Liver (tissue), 9 donors: ENCODE results near the gene INTS15. TPM values are rescaled to one million over a fixed set of nuclear protein-coding genes. Genes with fewer than 3 reads are reported as not detected.
A peak's percentile ranks its signal among the peaks of the same experiment; 100 is the strongest.

Experiments
- DNase-seq: peaks from one replicate; pipeline ENCODE4 v3.0.0-alpha.2; 2017; ENCODE audit warnings: low spot score
- H3K27ac ChIP-seq, 2 donors: one replicate each; pipeline ENCODE4 v1.7.0; 2013; ENCODE audit warnings: inconsistent platforms in 2 of 2, low read length in 2 of 2, control low read depth in 1 of 2, low read depth in 1 of 2, mild to moderate bottlenecking in 1 of 2
- H3K27me3 ChIP-seq, 4 donors: one replicate each; pipeline versions ENCODE4 v1.6.1 to v1.7.0; 2013; ENCODE audit warnings: low read length in 3 of 4, inconsistent platforms in 1 of 4, mild to moderate bottlenecking in 1 of 4, moderate library complexity in 1 of 4; ENCODE audit not compliant: control insufficient read depth in 4 of 4, insufficient read depth in 4 of 4
- H3K36me3 ChIP-seq, 4 donors: one replicate each; pipeline versions ENCODE4 v1.6.1 to v1.7.0; 2013; ENCODE audit warnings: low read length in 3 of 4, mild to moderate bottlenecking in 3 of 4, low read depth in 1 of 4, moderate library complexity in 1 of 4; ENCODE audit not compliant: control insufficient read depth in 4 of 4, insufficient read depth in 3 of 4
- H3K4me1 ChIP-seq, 4 donors: one replicate each; pipeline versions ENCODE4 v1.6.1 to v1.7.0; 2013; ENCODE audit warnings: low read length in 3 of 4, mild to moderate bottlenecking in 3 of 4, moderate library complexity in 1 of 4; ENCODE audit not compliant: control insufficient read depth in 4 of 4, insufficient read depth in 4 of 4
- H3K4me3 ChIP-seq, 3 donors: one replicate each; pipeline versions ENCODE4 v1.6.1 to v1.7.0; 2013; ENCODE audit warnings: low read length in 3 of 3, control low read depth in 1 of 3, low read depth in 1 of 3, mild to moderate bottlenecking in 1 of 3
- H3K9ac ChIP-seq, 2 donors: one replicate each; pipeline ENCODE4 v1.7.0; 2013; ENCODE audit warnings: low read length in 2 of 2, mild to moderate bottlenecking in 2 of 2, moderate library complexity in 2 of 2, control low read depth in 1 of 2, low read depth in 1 of 2
- H3K9me3 ChIP-seq, 4 donors: one replicate each; pipeline versions ENCODE4 v1.6.1 to v1.7.0; 2013; ENCODE audit warnings: low read length in 3 of 4; ENCODE audit not compliant: control insufficient read depth in 4 of 4
- CTCF ChIP-seq: fragments of 150-350 bp; IDR thresholded peaks from 2 replicates; pipeline ENCODE4 v1.5.1; 2017; ENCODE audit warnings: improper control_type of control experiment, low read depth, low read length; ENCODE audit not compliant: missing input control
- FOXA2 ChIP-seq: IDR thresholded peaks from 2 replicates; pipeline ENCODE4 v1.6.1; 2016; ENCODE audit warnings: antibody characterized with exemption
- HNF4A ChIP-seq, 2 donors: conservative IDR thresholded peaks; 2 replicates each; pipeline ENCODE4 v1.6.1; 2016; ENCODE audit warnings: antibody characterized with exemption in 2 of 2, mild to moderate bottlenecking in 2 of 2
- RAD21 ChIP-seq, 2 donors: IDR thresholded peaks; 2 replicates each; pipeline ENCODE4 v1.6.1; 2016; ENCODE audit warnings: antibody characterized with exemption in 2 of 2, mild to moderate bottlenecking in 2 of 2
- ZBTB33 ChIP-seq: IDR thresholded peaks from 2 replicates; pipeline ENCODE4 v1.6.1; 2016; ENCODE audit warnings: antibody characterized with exemption
- WGBS: extraction: QIAGEN DNeasy Blood & Tissue Kit; methylation state at CpG from one replicate; pipeline ENCODE4 v1.1.7; 2013; 5-methylcytosine and 5-hydroxymethylcytosine counted together
- polyA plus RNA-seq, 2 donors: library from polyadenylated mRNA; stranded (reverse) in 1 of 2; unstranded in 1 of 2; fragments of 200-250 nt in 1 of 2; fragments of >200 nt in 1 of 2; fragmentation: Nextera tagmentation in 1 of 2; extraction: Ambion mirVana in 1 of 2; gene quantifications; one replicate each; pipeline versions ENCODE4 v1.2.1 to v1.2.3, GENCODE V29; 2013 to 2015
- total RNA-seq, 2 donors: library from RNA; depleted of rRNA; stranded (reverse); fragments of >200 nt; gene quantifications; one replicate each; pipeline ENCODE4 v1.2.3, GENCODE V29; 2014
- donor health status: healthy.
- donor health status: healthy.
- donor health status: healthy.
- donor health status: healthy.
- donor health status: healthy.

The INTS15 gene
- total and polyA plus RNA-seq, 4 donors: 5.2 to 10.4 (median 8.2) TPM

- no peak overlapping the region for H3K4me3 ChIP-seq
- H3K9ac ChIP-seq: no peak overlapping the region
- TF ChIP-seq HNF4A (conservative IDR thresholded peaks at IDR 0.05) (no peak), FOXA2 (no peak)
- 95% methylated on average over 17 of the region's 17 CpGs for WGBS
- H3K36me3 ChIP-seq: peaks cover 14 to 34% (median 19%) of the 10 kb centered on the region in 4 donors
- no peaks in the 10 kb centered on the region for H3K27me3 ChIP-seq
- H3K4me1 ChIP-seq: no peaks in the 10 kb centered on the region
- H3K9me3 ChIP-seq: peaks cover 2 to 24% (median 8%) of the 10 kb centered on the region in 4 donors
- peak; percentile 28 for DNase-seq
- no peak overlapping the region for H3K27ac ChIP-seq
These were observed 66.0 kb downstream of the INTS15 start for GRCh38 chr7:6655636-6656385.

- H3K4me1 ChIP-seq: no peaks in the 10 kb centered on the region
- WGBS: 98% methylated on average over 9 of the region's 9 CpGs
- DNase-seq: peak; percentile 23
- H3K27ac ChIP-seq: no peak overlapping the region
- TF ChIP-seq CTCF: no peak
- TF ChIP-seq ZBTB33: no peak
- no peak for TF ChIP-seq RAD21 (IDR thresholded peaks at IDR 0.05)
- TF ChIP-seq HNF4A (conservative IDR thresholded peaks at IDR 0.05): no peak
- no peaks in the 10 kb centered on the region for H3K27me3 ChIP-seq
- H3K4me3 ChIP-seq: no peak overlapping the region
- no peak overlapping the region for H3K9ac ChIP-seq
- H3K36me3 ChIP-seq: peaks cover 11 to 30% (median 19%) of the 10 kb centered on the region in 4 donors
- H3K9me3 ChIP-seq: peaks cover 2 to 24% (median 8%) of the 10 kb centered on the region in 4 donors
These were observed 66.6 kb downstream of the INTS15 start for GRCh38 chr7:6656413-6656812.

Other genes starting within 250 kb of the INTS15 start
- gene FAM220A, start 241.1 kb upstream of the INTS15 start, total RNA-seq: 1 to 10 TPM; 4.4 to 5.3 TPM
- 1 to 10 TPM; 2.8 to 7.8 TPM for gene FAM220A, start 241.1 kb upstream of the INTS15 start, polyA plus RNA-seq
- gene RAC1, start 215.5 kb upstream of the INTS15 start, total RNA-seq: 10 to 100 TPM; 29.6 to 31.6 TPM
- 100 to 1,000 TPM in 1 of 2 donors, 10 to 100 TPM in 1; 83.9 to 119 TPM for gene RAC1, start 215.5 kb upstream of the INTS15 start, polyA plus RNA-seq
- 10 to 100 TPM; 10.3 to 10.7 TPM for gene DAGLB, start 142.1 kb upstream of the INTS15 start, total RNA-seq
- gene DAGLB, start 142.1 kb upstream of the INTS15 start, polyA plus RNA-seq: 1 to 10 TPM; 4.9 to 6.6 TPM
- gene KDELR2, start 105.9 kb upstream of the INTS15 start, total RNA-seq: 100 to 1,000 TPM in 1 of 2 donors, 10 to 100 TPM in 1; 91.9 to 173 TPM
- gene KDELR2, start 105.9 kb upstream of the INTS15 start, polyA plus RNA-seq: 100 to 1,000 TPM; 140 to 154 TPM
- gene GRID2IP, start 38.6 kb upstream of the INTS15 start, total RNA-seq: under 1 TPM; 0.05 to 0.08 TPM
- gene GRID2IP, start 38.6 kb upstream of the INTS15 start, polyA plus RNA-seq: not detected
- gene ZDHHC4, start 12.6 kb upstream of the INTS15 start, total RNA-seq: 10 to 100 TPM; 32.1 to 35.6 TPM
- gene ZDHHC4, start 12.6 kb upstream of the INTS15 start, polyA plus RNA-seq: 10 to 100 TPM; 34.2 to 46.8 TPM
- 1 to 10 TPM in 1 of 2 donors, under 1 TPM in 1; 0.67 to 3.0 TPM for gene ZNF853, start 25.6 kb downstream of the INTS15 start, total RNA-seq
- under 1 TPM; 0.04 to 0.35 TPM for gene ZNF853, start 25.6 kb downstream of the INTS15 start, polyA plus RNA-seq
- 10 to 100 TPM in 1 of 2 donors, 1 to 10 TPM in 1; 8.9 to 14.3 TPM for gene ZNF316, start 47.3 kb downstream of the INTS15 start, total RNA-seq
- gene ZNF316, start 47.3 kb downstream of the INTS15 start, polyA plus RNA-seq: 1 to 10 TPM in 1 of 2 donors, under 1 TPM in 1; 0.35 to 5.4 TPM
- 1 to 10 TPM; 9.5 to 9.9 TPM for gene ZNF12, start 116.9 kb downstream of the INTS15 start, total RNA-seq
- gene ZNF12, start 116.9 kb downstream of the INTS15 start, polyA plus RNA-seq: 1 to 10 TPM; 4.4 to 5.8 TPM
- gene RSPH10B2, start 164.1 kb downstream of the INTS15 start, total RNA-seq: under 1 TPM in 1 of 2 donors, not detected in 1; 0.42 TPM
- gene RSPH10B2, start 164.1 kb downstream of the INTS15 start, polyA plus RNA-seq: under 1 TPM in 1 of 2 donors, not detected in 1; 0.09 TPM
- gene CCZ1B, start 236.3 kb downstream of the INTS15 start, total RNA-seq: 10 to 100 TPM; 22.2 to 23.8 TPM
- 1 to 10 TPM; 9.6 to 9.9 TPM for gene CCZ1B, start 236.3 kb downstream of the INTS15 start, polyA plus RNA-seq